CD4-positive, alpha-beta T cell treated with Interleukin-2 at 100 ng/mL for 4 hours (primary cell): Measurements from ENCODE around the gene NRARP.
A peak's percentile ranks its signal among the peaks of the same experiment; 100 is the strongest.

Experiments
- DNase-seq: peaks from one replicate; pipeline ENCODE4 v3.0.0-alpha.2; 2020; ENCODE audit warnings: low spot score

The NRARP gene

GRCh38 chr9:137321726-137322361, 19.8 kb upstream of the NRARP start:
- DNase-seq: no peak

GRCh38 chr9:137320555-137321384, 18.7 kb upstream of the NRARP start:
- DNase-seq: peak; percentile 18

GRCh38 chr9:137319739-137320551, 17.9 kb upstream of the NRARP start:
- DNase-seq: no peak

- no peak for DNase-seq
Measured at GRCh38 chr9:137319011-137319738, 17.1 kb upstream of the NRARP start.

GRCh38 chr9:137318602-137319001, 16.5 kb upstream of the NRARP start:
- DNase-seq: no peak

- no peak for DNase-seq
Measured at GRCh38 chr9:137317718-137318511, 15.8 kb upstream of the NRARP start.

- no peak for DNase-seq
Measured at GRCh38 chr9:137317021-137317717, 15.1 kb upstream of the NRARP start.

GRCh38 chr9:137316012-137316981, 14.2 kb upstream of the NRARP start:
- no peak for DNase-seq

- no peak for DNase-seq
Measured at GRCh38 chr9:137315581-137316011, 13.5 kb upstream of the NRARP start.

- no peak for DNase-seq
Measured at GRCh38 chr9:137314561-137315560, 12.8 kb upstream of the NRARP start.

- DNase-seq: no peak
Measured at GRCh38 chr9:137313956-137314560, 12.0 kb upstream of the NRARP start.

- no peak for DNase-seq
Measured at GRCh38 chr9:137313326-137313936, 11.4 kb upstream of the NRARP start.

GRCh38 chr9:137312852-137313325, 10.8 kb upstream of the NRARP start:
- no peak for DNase-seq

- DNase-seq: no peak
Measured at GRCh38 chr9:137311986-137312851, 10.1 kb upstream of the NRARP start.

GRCh38 chr9:137311171-137311985, 9.3 kb upstream of the NRARP start:
- peak; percentile 32 for DNase-seq
